Calu3 (cell line): Measurements from ENCODE around the gene BSND. TPM values are rescaled to one million over a fixed set of nuclear protein-coding genes. Genes with fewer than 3 reads are reported as not detected.
"Not testable (repeated sequence)": the region's sequence is repeated elsewhere in the genome, so short reads cannot be mapped to it uniquely, and the experiment has no call there.

Experiments used
- BruUV-seq: library from RNA; stranded (reverse); fragments of 400-500 nt; replicated peaks from 2 replicates; lab custom pipeline; 2021; lab: Mats Ljungman, UMichigan
- CTCF ChIA-PET: fragments of 300-600 bp; sonication (Branson Sonifier 250); formaldehyde crosslinking; loops from one replicate; lab custom pipeline; 2022; ENCODE audit warnings: antibody characterized with exemption; lab: Charles Lee
- DNase-seq: peaks from one replicate; pipeline ENCODE4 v3.0.0; 2022
- H3K27ac Mint-ChIP-seq: one replicate; pipeline ENCODE4 v1.8.0; 2022; ENCODE audit warnings: mixed read lengths; ENCODE audit not compliant: unreplicated experiment
- H3K27me3 Mint-ChIP-seq: one replicate; pipeline ENCODE4 v1.8.0; 2022; ENCODE audit warnings: mixed read lengths; ENCODE audit not compliant: unreplicated experiment
- H3K36me3 Mint-ChIP-seq: one replicate; pipeline ENCODE4 v1.8.0; 2022; ENCODE audit warnings: mild to moderate bottlenecking, moderate library complexity, mixed read lengths; ENCODE audit not compliant: insufficient read depth, unreplicated experiment
- H3K4me1 Mint-ChIP-seq: one replicate; pipeline ENCODE4 v1.8.0; 2022; ENCODE audit warnings: mild to moderate bottlenecking, low read depth, mixed read lengths; ENCODE audit not compliant: unreplicated experiment
- H3K4me3 Mint-ChIP-seq: one replicate; pipeline ENCODE4 v1.8.0; 2022; ENCODE audit warnings: mild to moderate bottlenecking, low read depth, moderate library complexity, mixed read lengths; ENCODE audit not compliant: unreplicated experiment
- H3K9me3 Mint-ChIP-seq: one replicate; pipeline ENCODE4 v1.8.0; 2022; ENCODE audit warnings: low read depth, mixed read lengths; ENCODE audit not compliant: unreplicated experiment
- intact Hi-C: fragments of 100-400 bp; cut with micrococcal nuclease; formaldehyde crosslinking; loops from one replicate; pipeline ENCODE4 v1.10.0; 2022; ENCODE audit not compliant: unreplicated experiment
- total RNA-seq: library from RNA; stranded (reverse); gene quantifications from 2 replicates; pipeline ENCODE4 v1.2.3, GENCODE V29; 2022
- TF ChIP-seq, protein P1 (sequence below): fragments of 200-600 bp; IDR thresholded peaks from one replicate; pipeline ENCODE4 v1.8.0; 2022; ENCODE audit warnings: antibody characterized with exemption; ENCODE audit not compliant: unreplicated experiment

BSND gene
- total RNA-seq, 1 experiment from 2014 or later: not detected

GRCh38 chr1:55018395-55018794 is 19.7 kb downstream of the BSND start:
- Mint-ChIP-seq H3K27ac (no peak overlapping the region), H3K36me3 (no peaks in the 10 kb centered on the region), H3K27me3 (peaks cover 73% of the 10 kb centered on the region), H3K4me1 (peaks cover 7% of the 10 kb centered on the region), H3K9me3 (no peaks in the 10 kb centered on the region), H3K4me3 (no peak overlapping the region)
- CTCF ChIA-PET: no interaction called here
- intact Hi-C loops: no loop called here
- no TSS peak for BruUV-seq
- no peak for DNase-seq
- TF ChIP-seq, protein P1, sequence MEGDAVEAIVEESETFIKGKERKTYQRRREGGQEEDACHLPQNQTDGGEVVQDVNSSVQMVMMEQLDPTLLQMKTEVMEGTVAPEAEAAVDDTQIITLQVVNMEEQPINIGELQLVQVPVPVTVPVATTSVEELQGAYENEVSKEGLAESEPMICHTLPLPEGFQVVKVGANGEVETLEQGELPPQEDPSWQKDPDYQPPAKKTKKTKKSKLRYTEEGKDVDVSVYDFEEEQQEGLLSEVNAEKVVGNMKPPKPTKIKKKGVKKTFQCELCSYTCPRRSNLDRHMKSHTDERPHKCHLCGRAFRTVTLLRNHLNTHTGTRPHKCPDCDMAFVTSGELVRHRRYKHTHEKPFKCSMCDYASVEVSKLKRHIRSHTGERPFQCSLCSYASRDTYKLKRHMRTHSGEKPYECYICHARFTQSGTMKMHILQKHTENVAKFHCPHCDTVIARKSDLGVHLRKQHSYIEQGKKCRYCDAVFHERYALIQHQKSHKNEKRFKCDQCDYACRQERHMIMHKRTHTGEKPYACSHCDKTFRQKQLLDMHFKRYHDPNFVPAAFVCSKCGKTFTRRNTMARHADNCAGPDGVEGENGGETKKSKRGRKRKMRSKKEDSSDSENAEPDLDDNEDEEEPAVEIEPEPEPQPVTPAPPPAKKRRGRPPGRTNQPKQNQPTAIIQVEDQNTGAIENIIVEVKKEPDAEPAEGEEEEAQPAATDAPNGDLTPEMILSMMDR: no peak

DNA sequence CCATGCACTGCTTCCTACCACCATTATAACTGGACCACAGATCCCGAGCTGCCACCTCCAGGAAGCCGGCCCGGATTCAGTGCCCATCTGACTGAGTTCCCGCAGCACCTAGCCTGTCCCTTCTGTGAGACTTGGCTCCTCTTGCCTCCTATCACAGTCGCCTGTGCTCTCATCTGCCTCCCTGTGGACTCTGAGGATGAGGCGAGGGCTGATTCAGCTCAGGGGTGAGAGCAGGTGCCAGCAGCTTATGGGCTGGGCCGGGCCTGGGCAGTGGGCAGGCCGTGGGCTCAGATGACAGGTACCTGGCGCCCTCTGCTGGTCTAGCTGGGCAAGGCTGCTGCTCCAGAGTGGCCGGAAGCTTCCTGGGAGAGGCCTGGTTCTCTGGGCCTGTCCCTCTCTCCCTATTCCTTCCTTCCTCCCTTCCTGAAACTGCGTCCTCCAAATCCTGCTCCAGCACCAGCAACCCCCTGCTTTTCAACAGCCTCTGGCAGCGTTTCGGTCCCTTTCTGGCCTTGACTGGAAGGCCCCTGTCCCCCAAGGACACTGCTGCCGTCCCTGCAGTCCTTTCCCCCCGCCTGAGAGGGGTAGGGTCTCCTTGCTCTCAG is 23.3 kb downstream of the BSND start:
- H3K27ac Mint-ChIP-seq: no peak overlapping the region
- TF ChIP-seq, protein P1: peak; percentile 94
- peaks cover 36% of the 10 kb centered on the region for H3K27me3 Mint-ChIP-seq
- no peaks in the 10 kb centered on the region for H3K9me3 Mint-ChIP-seq
- H3K4me3 Mint-ChIP-seq: no peak overlapping the region
- CTCF ChIA-PET: interaction anchor here (0.6 to 2.1 kb wide), 26 partner anchors 9 to 215 kb away, joined by 3 to 93 read pairs (median 4); partner anchors contain the start of genes DHCR24 and PCSK9
- no TSS peak for BruUV-seq
- H3K36me3 Mint-ChIP-seq: no peaks in the 10 kb centered on the region
- peaks cover 24% of the 10 kb centered on the region for H3K4me1 Mint-ChIP-seq
- DNase-seq: peak; percentile 94
- intact Hi-C loops: loop anchor here (1.0 kb wide), 2 partner anchors 72 to 77 kb away; no protein-coding TSS in a partner anchor

DNA sequence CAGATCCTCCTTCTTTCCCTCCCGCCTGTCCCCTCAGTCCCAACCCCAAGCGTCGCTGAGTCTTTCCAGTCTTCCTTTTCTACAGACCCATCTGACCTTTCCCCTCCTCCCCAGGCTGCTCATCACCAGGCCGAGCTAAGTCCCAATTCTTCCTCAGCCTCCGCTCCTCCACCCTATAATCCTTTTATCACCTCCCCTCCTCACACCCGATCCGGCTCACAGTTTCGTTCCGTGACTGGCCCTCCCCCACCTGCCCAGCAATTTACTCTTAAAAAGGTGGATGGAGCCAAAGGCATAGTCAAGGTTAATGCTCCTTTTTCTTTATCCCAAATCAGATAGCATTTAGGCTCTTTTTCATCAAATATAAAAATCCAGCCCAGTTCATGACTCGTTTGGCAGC is 25.4 kb downstream of the BSND start:
- intact Hi-C loops, H3K36me3 Mint-ChIP-seq, BruUV-seq, H3K9me3 Mint-ChIP-seq, CTCF ChIA-PET, H3K4me3 Mint-ChIP-seq, H3K27ac Mint-ChIP-seq, DNase-seq: not testable (repeated sequence)
- Mint-ChIP-seq H3K4me1 (peaks cover 24% of the 10 kb centered on the region), H3K27me3 (peaks cover 18% of the 10 kb centered on the region)

GRCh38 chr1:55026682-55027081 is 27.9 kb downstream of the BSND start:
- DNase-seq, H3K4me3 Mint-ChIP-seq, CTCF ChIA-PET, H3K36me3 Mint-ChIP-seq, intact Hi-C loops, BruUV-seq, H3K27ac Mint-ChIP-seq, H3K9me3 Mint-ChIP-seq: not testable (repeated sequence)
- Mint-ChIP-seq H3K4me1 (peaks cover 24% of the 10 kb centered on the region), H3K27me3 (peaks cover 22% of the 10 kb centered on the region)

- intact Hi-C loops, CTCF ChIA-PET, H3K27ac Mint-ChIP-seq, H3K9me3 Mint-ChIP-seq, H3K36me3 Mint-ChIP-seq, DNase-seq, BruUV-seq, H3K4me3 Mint-ChIP-seq: not testable (repeated sequence)
- Mint-ChIP-seq H3K4me1 (peaks cover 18% of the 10 kb centered on the region), H3K27me3 (peaks cover 38% of the 10 kb centered on the region)
Measured at GRCh38 chr1:55031098-55031497, 32.4 kb downstream of the BSND start.

- Mint-ChIP-seq H3K4me3 (no peak overlapping the region), H3K27ac (no peak overlapping the region)
- CTCF ChIA-PET: interaction anchor here (1.1 kb wide), 1 partner anchor 11 kb away, joined by 3 read pairs; no protein-coding TSS in a partner anchor
Measured at GRCh38 chr1:55033265-55033614, 34.5 kb downstream of the BSND start.

More at GRCh38 chr1:55033265-55033614, 34.5 kb downstream of the BSND start:
- peaks cover 6% of the 10 kb centered on the region for H3K36me3 Mint-ChIP-seq
- intact Hi-C loops: no loop called here
- H3K27me3 Mint-ChIP-seq: peaks cover 38% of the 10 kb centered on the region
- peaks cover 22% of the 10 kb centered on the region for H3K4me1 Mint-ChIP-seq
- DNase-seq: no peak
- H3K9me3 Mint-ChIP-seq: peaks cover 2% of the 10 kb centered on the region
- TF ChIP-seq, protein P1: no peak
- BruUV-seq: no TSS peak
